GM23338 (cell line): ENCODE results near the gene GDPD5. TPM values are rescaled to one million over a fixed set of nuclear protein-coding genes. Genes with fewer than 3 reads are reported as not detected.

Experiments used
- ATAC-seq: fragments of 200-7000 bp; cut with Tn5 transposase; 3 replicates; pipeline ENCODE4 v1.9.1; 2020
- DNase-seq: peaks from one replicate; pipeline ENCODE4 v3.0.0-alpha.2; 2015; ENCODE audit warnings: low spot score
- H2AFZ ChIP-seq: fragments of 200-600 bp; sonication (generic); 2 replicates; pipeline ENCODE4 v1.8.0; 2016; ENCODE audit warnings: antibody characterized with exemption, mild to moderate bottlenecking, moderate library complexity
- H3F3A ChIP-seq: fragments of 200-600 bp; sonication (generic); replicated peaks from 2 replicates; pipeline ENCODE4 v1.8.0; 2017; ENCODE audit warnings: antibody characterized with exemption, mixed run types, low read depth
- H3K27ac ChIP-seq: fragments of 200-600 bp; sonication (generic); 2 replicates; pipeline ENCODE4 v1.6.1; 2016; ENCODE audit warnings: low read depth
- H3K27me3 ChIP-seq: fragments of 200-600 bp; sonication (generic); 2 replicates; pipeline ENCODE4 v1.8.0; 2016; ENCODE audit warnings: mild to moderate bottlenecking, mixed run types, moderate library complexity; ENCODE audit not compliant: insufficient read depth
- H3K36me3 ChIP-seq: fragments of 200-600 bp; sonication (generic); 2 replicates; pipeline ENCODE4 v1.8.0; 2016; ENCODE audit warnings: mild to moderate bottlenecking; ENCODE audit not compliant: insufficient read depth
- H3K4me1 ChIP-seq: fragments of 200-600 bp; sonication (generic); 2 replicates; pipeline ENCODE4 v1.8.0; 2016; ENCODE audit warnings: mild to moderate bottlenecking, moderate library complexity; ENCODE audit not compliant: insufficient read depth
- H3K4me2 ChIP-seq: fragments of 200-600 bp; sonication (generic); 2 replicates; pipeline ENCODE4 v1.7.1; 2017; ENCODE audit warnings: mixed run types
- H3K4me3 ChIP-seq: fragments of 200-600 bp; sonication (generic); 2 replicates; pipeline ENCODE4 v1.6.1; 2016; ENCODE audit warnings: mixed run types
- H3K79me2 ChIP-seq: fragments of 200-600 bp; sonication (generic); replicated peaks from 2 replicates; pipeline ENCODE4 v1.8.0; 2017; ENCODE audit warnings: mild to moderate bottlenecking; ENCODE audit not compliant: insufficient read depth
- H3K9me2 ChIP-seq: fragments of 200-600 bp; sonication (generic); 2 replicates; pipeline ENCODE4 v1.8.0; 2017; ENCODE audit not compliant: insufficient read depth
- H4K20me1 ChIP-seq: fragments of 200-600 bp; sonication (generic); replicated peaks from 2 replicates; pipeline ENCODE4 v1.8.0; 2017; ENCODE audit warnings: mild to moderate bottlenecking; ENCODE audit not compliant: insufficient read depth
- H3K27ac Mint-ChIP-seq: 2 replicates; pipeline ENCODE4 v1.8.0; 2020; ENCODE audit warnings: inconsistent platforms, mild to moderate bottlenecking, moderate library complexity, mixed read lengths
- H3K27me3 Mint-ChIP-seq: 3 replicates; pipeline ENCODE4 v1.8.0; 2022; ENCODE audit warnings: low read depth, mild to moderate bottlenecking, moderate library complexity, mixed read lengths, inconsistent platforms; ENCODE audit not compliant: insufficient read depth, poor library complexity
- H3K36me3 Mint-ChIP-seq: 3 replicates; pipeline ENCODE4 v1.8.0; 2021; ENCODE audit warnings: low read depth, mild to moderate bottlenecking, inconsistent platforms, moderate library complexity, mixed read lengths
- H3K4me1 Mint-ChIP-seq: 3 replicates; pipeline ENCODE4 v1.8.0; 2020; ENCODE audit warnings: mild to moderate bottlenecking, inconsistent platforms, mixed read lengths
- H3K4me3 Mint-ChIP-seq: 3 replicates; pipeline ENCODE4 v1.8.0; 2021; ENCODE audit warnings: moderate library complexity, mild to moderate bottlenecking, inconsistent platforms, mixed read lengths
- H3K9me3 Mint-ChIP-seq: 3 replicates; pipeline ENCODE4 v1.8.0; 2020; ENCODE audit warnings: moderate library complexity, mild to moderate bottlenecking, inconsistent platforms, mixed read lengths
- CREB1 ChIP-seq: fragments of 250-450 bp; sonication (Bioruptor Pico); IDR thresholded peaks from 2 replicates; pipeline ENCODE4 v1.5.0; 2020; ENCODE audit warnings: low read depth, mild to moderate bottlenecking, moderate library complexity
- EZH2 ChIP-seq: fragments of 200-600 bp; sonication (generic); IDR thresholded peaks from one replicate; pipeline ENCODE4 v1.8.0; 2017; ENCODE audit warnings: antibody characterized with exemption, mild to moderate bottlenecking, low read depth; ENCODE audit not compliant: unreplicated experiment
- EZH2phosphoT487 ChIP-seq: fragments of 200-600 bp; sonication (generic); IDR thresholded peaks from one replicate; pipeline ENCODE4 v1.8.1; 2018; ENCODE audit warnings: antibody characterized with exemption; ENCODE audit not compliant: unreplicated experiment
- NANOG ChIP-seq: IDR thresholded peaks from 2 replicates; pipeline ENCODE4 v1.6.1; 2016; ENCODE audit warnings: antibody characterized with exemption, borderline replicate concordance
- POLR2AphosphoS5 ChIP-seq: IDR thresholded peaks from 2 replicates; pipeline ENCODE4 v1.6.1; 2016; ENCODE audit warnings: antibody characterized with exemption, low read depth
- STAT1 ChIP-seq: IDR thresholded peaks from one replicate; pipeline ENCODE4 v1.6.1; 2016; ENCODE audit warnings: antibody characterized with exemption; ENCODE audit not compliant: unreplicated experiment
- ZNF114 ChIP-seq: fragments of 250-450 bp; sonication (Bioruptor Pico); IDR thresholded peaks from 2 replicates; pipeline ENCODE4 v1.5.0; 2020; ENCODE audit warnings: mild to moderate bottlenecking, moderate library complexity
- ZNF331 ChIP-seq: fragments of 250-450 bp; sonication (Bioruptor Pico); IDR thresholded peaks from 2 replicates; pipeline ENCODE4 v1.5.0; 2020; ENCODE audit warnings: low read depth, mild to moderate bottlenecking, moderate library complexity
- ZNF462 ChIP-seq: fragments of 250-450 bp; sonication (Bioruptor Pico); IDR thresholded peaks from 2 replicates; pipeline ENCODE4 v1.5.0; 2020; ENCODE audit warnings: mild to moderate bottlenecking, moderate library complexity
- polyA plus RNA-seq: library from polyadenylated mRNA; unstranded; fragments of >200 nt; fragmentation: Nextera tagmentation; extraction: Ambion mirVana; gene quantifications from 2 replicates; pipeline ENCODE4 v1.2.1, GENCODE V29; 2016
- total RNA-seq: library from RNA; depleted of rRNA; stranded (reverse); fragments of >200 nt; shearing (Covaris generic); gene quantifications from 2 replicates; pipeline ENCODE4 v1.2.3, GENCODE V29; 2014
- TF ChIP-seq, protein P1 (sequence below), 2 experiments: fragments of 200-600 bp in 1 of 2; sonication (generic) in 1 of 2; conservative IDR thresholded peaks; 2 replicates each; pipeline versions ENCODE4 v1.5.1 to v1.6.1; 2016 to 2017; ENCODE audit warnings: antibody characterized with exemption in 2 of 2, low read depth in 2 of 2, mild to moderate bottlenecking in 2 of 2, moderate library complexity in 1 of 2
- TF ChIP-seq, protein P2 (sequence below): IDR thresholded peaks from 2 replicates; pipeline ENCODE4 v1.6.1; 2016; ENCODE audit warnings: antibody characterized with exemption

The GDPD5 gene
- total and polyA plus RNA-seq, 2 experiments from 2014 or later, result 1.6 to 4.9 TPM

GRCh38 chr11:75480185-75481175 is 45.3 kb downstream of the GDPD5 start:
- H3K27ac Mint-ChIP-seq, result no peak overlapping the region
- no peak overlapping the region; the same call in 2 of the 3 replicates for H3K4me3 Mint-ChIP-seq
- TF ChIP-seq CREB1 (CRISPR knock-in tag), result no peak
- TF ChIP-seq EZH2, result no peak
- no peak for TF ChIP-seq NANOG
- TF ChIP-seq ZNF114 (CRISPR knock-in tag), result no peak
- TF ChIP-seq, protein P1, sequence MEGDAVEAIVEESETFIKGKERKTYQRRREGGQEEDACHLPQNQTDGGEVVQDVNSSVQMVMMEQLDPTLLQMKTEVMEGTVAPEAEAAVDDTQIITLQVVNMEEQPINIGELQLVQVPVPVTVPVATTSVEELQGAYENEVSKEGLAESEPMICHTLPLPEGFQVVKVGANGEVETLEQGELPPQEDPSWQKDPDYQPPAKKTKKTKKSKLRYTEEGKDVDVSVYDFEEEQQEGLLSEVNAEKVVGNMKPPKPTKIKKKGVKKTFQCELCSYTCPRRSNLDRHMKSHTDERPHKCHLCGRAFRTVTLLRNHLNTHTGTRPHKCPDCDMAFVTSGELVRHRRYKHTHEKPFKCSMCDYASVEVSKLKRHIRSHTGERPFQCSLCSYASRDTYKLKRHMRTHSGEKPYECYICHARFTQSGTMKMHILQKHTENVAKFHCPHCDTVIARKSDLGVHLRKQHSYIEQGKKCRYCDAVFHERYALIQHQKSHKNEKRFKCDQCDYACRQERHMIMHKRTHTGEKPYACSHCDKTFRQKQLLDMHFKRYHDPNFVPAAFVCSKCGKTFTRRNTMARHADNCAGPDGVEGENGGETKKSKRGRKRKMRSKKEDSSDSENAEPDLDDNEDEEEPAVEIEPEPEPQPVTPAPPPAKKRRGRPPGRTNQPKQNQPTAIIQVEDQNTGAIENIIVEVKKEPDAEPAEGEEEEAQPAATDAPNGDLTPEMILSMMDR (conservative IDR thresholded peaks at IDR 0.05; ENCODE audit: low read depth in 2 of 2), result no peak
- no peak for TF ChIP-seq POLR2AphosphoS5
- TF ChIP-seq STAT1, result no peak
- peaks cover 5% of the 10 kb centered on the region; the same call in 1 of the 2 replicates for H3K4me1 ChIP-seq
- DNase-seq (no peak), ATAC-seq (no peak)
- H3K27me3 ChIP-seq, result no peaks in the 10 kb centered on the region
- H3K4me2 ChIP-seq, result no peak overlapping the region
- H4K20me1 ChIP-seq, result no peaks in the 10 kb centered on the region
- H2AFZ ChIP-seq, result no peak overlapping the region
- H3F3A ChIP-seq, result no peaks in the 10 kb centered on the region
- H3K36me3 ChIP-seq, result no peaks in the 10 kb centered on the region
- no peak overlapping the region for H3K4me3 ChIP-seq
- H3K27me3 Mint-ChIP-seq, result peaks cover 13% of the 10 kb centered on the region
- no peaks in the 10 kb centered on the region for H3K9me2 ChIP-seq
- H3K79me2 ChIP-seq, result no peaks in the 10 kb centered on the region
- no peaks in the 10 kb centered on the region for H3K9me3 Mint-ChIP-seq
- no peak overlapping the region for H3K27ac ChIP-seq
- H3K4me1 Mint-ChIP-seq, result peaks cover 13% of the 10 kb centered on the region
- H3K36me3 Mint-ChIP-seq, result no peaks in the 10 kb centered on the region

DNA sequence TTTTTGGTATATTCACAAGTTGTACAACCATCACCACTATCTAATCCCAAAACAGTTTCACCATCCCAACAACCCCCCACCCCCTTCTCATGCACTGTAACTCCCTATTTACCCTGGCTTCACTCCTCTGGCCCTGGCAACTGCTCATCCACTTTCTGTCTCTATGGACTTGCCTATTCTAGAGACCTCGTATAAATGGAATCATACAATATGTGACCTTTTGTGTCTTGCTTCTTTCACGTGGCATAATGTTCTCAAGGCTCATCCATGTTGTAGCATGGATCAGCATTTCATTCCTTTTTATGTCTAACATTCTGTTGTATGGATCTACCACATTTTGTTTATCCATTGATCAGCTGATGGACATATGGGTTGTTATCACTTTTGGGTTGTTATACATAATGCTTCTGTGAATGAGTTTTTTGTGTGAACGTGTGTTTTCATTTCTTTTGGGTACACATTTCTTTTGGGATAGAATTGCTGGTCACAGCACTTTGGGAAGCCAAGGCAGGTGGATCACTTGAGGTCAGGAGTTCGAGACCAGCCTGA is 46.1 kb downstream of the GDPD5 start:
- Histone ChIP-seq H3K36me3 (no peaks in the 10 kb centered on the region), H3K9me2 (no peaks in the 10 kb centered on the region), H3K79me2 (no peaks in the 10 kb centered on the region), H2AFZ (no peak overlapping the region), H3K4me2 (no peak overlapping the region), H3K4me1 (peaks cover 5% of the 10 kb centered on the region; the same call in 1 of the 2 replicates), H3K27me3 (no peaks in the 10 kb centered on the region), H3K4me3 (no peak overlapping the region), H3F3A (no peaks in the 10 kb centered on the region), H4K20me1 (no peaks in the 10 kb centered on the region), H3K27ac (no peak overlapping the region)
- H3K4me1 Mint-ChIP-seq, result peaks cover 21% of the 10 kb centered on the region
- DNase-seq (no peak), ATAC-seq (no peak)
- no peak overlapping the region for H3K27ac Mint-ChIP-seq
- H3K36me3 Mint-ChIP-seq, result no peaks in the 10 kb centered on the region; the same call in 2 of the 3 replicates
- H3K9me3 Mint-ChIP-seq, result no peaks in the 10 kb centered on the region
- peaks cover 18% of the 10 kb centered on the region for H3K27me3 Mint-ChIP-seq
- no peak overlapping the region for H3K4me3 Mint-ChIP-seq
- TF ChIP-seq, protein P2, sequence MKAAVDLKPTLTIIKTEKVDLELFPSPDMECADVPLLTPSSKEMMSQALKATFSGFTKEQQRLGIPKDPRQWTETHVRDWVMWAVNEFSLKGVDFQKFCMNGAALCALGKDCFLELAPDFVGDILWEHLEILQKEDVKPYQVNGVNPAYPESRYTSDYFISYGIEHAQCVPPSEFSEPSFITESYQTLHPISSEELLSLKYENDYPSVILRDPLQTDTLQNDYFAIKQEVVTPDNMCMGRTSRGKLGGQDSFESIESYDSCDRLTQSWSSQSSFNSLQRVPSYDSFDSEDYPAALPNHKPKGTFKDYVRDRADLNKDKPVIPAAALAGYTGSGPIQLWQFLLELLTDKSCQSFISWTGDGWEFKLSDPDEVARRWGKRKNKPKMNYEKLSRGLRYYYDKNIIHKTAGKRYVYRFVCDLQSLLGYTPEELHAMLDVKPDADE, result no peak
- TF ChIP-seq CREB1 (CRISPR knock-in tag), result no peak
- no peak for TF ChIP-seq EZH2phosphoT487
- no peak for TF ChIP-seq STAT1
- no peak for TF ChIP-seq ZNF462 (CRISPR knock-in tag)
- TF ChIP-seq EZH2, result no peak
- TF ChIP-seq ZNF331 (CRISPR knock-in tag), result no peak
